SK-N-MC (cell line): ENCODE results near the gene ALDH8A1.

Experiments used
- EZH2 ChIP-seq: fragments of 200-600 bp; sonication (generic); IDR thresholded peaks from one replicate; pipeline ENCODE4 v1.6.1; 2017; ENCODE audit warnings: antibody characterized with exemption
- FOXP2 ChIP-seq: optimal IDR thresholded peaks from 2 replicates; pipeline ENCODE3; 2011; ENCODE audit warnings: mild to moderate bottlenecking, moderate library complexity; ENCODE audit not compliant: insufficient read depth; ENCODE audit errors: extremely low read length, control extremely low read depth
- POLR2AphosphoS5 ChIP-seq: IDR thresholded peaks from 2 replicates; pipeline ENCODE4 v1.6.1; 2012; ENCODE audit warnings: mild to moderate bottlenecking, low read depth, low read length, borderline replicate concordance

GRCh38 chr6:134980846-134981245, 30.9 kb upstream of the ALDH8A1 start:
- TF ChIP-seq POLR2AphosphoS5 (no peak), EZH2 (no peak), FOXP2 (no peak)
